Duodenal mucosa (tissue), 2 donors: ENCODE results near the gene C11orf54.
"Not testable (repeated sequence)": the region's sequence is repeated elsewhere in the genome, so short reads cannot be mapped to it uniquely, and the experiment has no call there.

Experiments
- H3K27ac ChIP-seq: one replicate; pipeline ENCODE4 v1.7.0; 2013; ENCODE audit warnings: low read depth, low read length
- H3K27me3 ChIP-seq, 2 donors: one replicate each; pipeline ENCODE4 v1.7.0; 2013; ENCODE audit warnings: low read length in 2 of 2, control low read depth in 1 of 2; ENCODE audit not compliant: insufficient read depth in 2 of 2, control insufficient read depth in 1 of 2
- H3K36me3 ChIP-seq, 2 donors: one replicate each; pipeline ENCODE4 v1.7.0; 2013; ENCODE audit warnings: low read length in 2 of 2, control low read depth in 1 of 2; ENCODE audit not compliant: insufficient read depth in 2 of 2, control insufficient read depth in 1 of 2
- H3K4me1 ChIP-seq, 2 donors: one replicate each; pipeline ENCODE4 v1.7.0; 2013; ENCODE audit warnings: low read length in 2 of 2, control low read depth in 1 of 2; ENCODE audit not compliant: insufficient read depth in 2 of 2, control insufficient read depth in 1 of 2
- H3K4me3 ChIP-seq, 2 donors: one replicate each; pipeline ENCODE4 v1.7.0; 2013; ENCODE audit warnings: low read length in 2 of 2, low read depth in 1 of 2
- H3K9ac ChIP-seq, 2 donors: one replicate each; pipeline ENCODE4 v1.7.0; 2013; ENCODE audit warnings: low read length in 2 of 2, low read depth in 1 of 2
- H3K9me3 ChIP-seq, 2 donors: one replicate each; pipeline ENCODE4 v1.7.0; 2013; ENCODE audit warnings: low read length in 2 of 2, control low read depth in 1 of 2; ENCODE audit not compliant: control insufficient read depth in 1 of 2

The C11orf54 gene

GRCh38 chr11:93759123-93759522 is 17.7 kb downstream of the C11orf54 start:
- not testable (repeated sequence) for H3K9ac ChIP-seq, H3K27me3 ChIP-seq, H3K27ac ChIP-seq, H3K4me1 ChIP-seq, H3K9me3 ChIP-seq, H3K4me3 ChIP-seq
- H3K36me3 ChIP-seq, result peaks cover 18 to 76% of the 10 kb centered on the region in 2 donors

DNA sequence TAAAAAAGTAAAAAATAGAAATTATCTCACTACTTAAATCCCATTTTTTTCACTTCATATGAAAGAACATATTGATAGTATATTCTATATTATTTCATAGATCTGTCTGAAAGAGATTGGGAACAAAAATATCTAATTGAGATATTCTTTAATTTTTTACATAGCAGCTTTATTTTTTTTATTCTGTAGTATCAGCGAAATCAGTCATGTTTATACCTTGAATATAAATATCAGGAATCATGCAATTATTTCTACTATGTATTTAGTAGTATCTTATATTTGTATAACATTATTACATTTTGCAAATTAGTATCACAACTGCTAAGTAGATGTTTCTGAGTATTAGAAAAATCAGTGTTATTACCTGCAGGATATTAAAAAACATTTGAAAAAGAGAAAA is 20.4 kb downstream of the C11orf54 start:
- Histone ChIP-seq H3K4me1 (no peaks in the 10 kb centered on the region), H3K9ac (no peak overlapping the region), H3K27me3 (no peaks in the 10 kb centered on the region), H3K27ac (no peak overlapping the region), H3K4me3 (no peak overlapping the region), H3K9me3 (no peaks in the 10 kb centered on the region), H3K36me3 (peaks cover 7 to 61% of the 10 kb centered on the region in 2 donors)

GRCh38 chr11:93765551-93765950 is 24.1 kb downstream of the C11orf54 start:
- no peaks in the 10 kb centered on the region for H3K9me3 ChIP-seq
- H3K27me3 ChIP-seq, result no peaks in the 10 kb centered on the region
- H3K36me3 ChIP-seq, result peaks cover 0 to 27% of the 10 kb centered on the region in 2 donors
- no peak overlapping the region for H3K9ac ChIP-seq
- H3K4me3 ChIP-seq, result no peak overlapping the region
- H3K4me1 ChIP-seq, result no peaks in the 10 kb centered on the region
- no peak overlapping the region for H3K27ac ChIP-seq

- Histone ChIP-seq H3K36me3 (peaks cover 0 to 22% of the 10 kb centered on the region in 2 donors), H3K27me3 (no peaks in the 10 kb centered on the region), H3K4me3 (no peak overlapping the region), H3K27ac (no peak overlapping the region), H3K9ac (no peak overlapping the region), H3K4me1 (no peaks in the 10 kb centered on the region), H3K9me3 (no peaks in the 10 kb centered on the region)
Observed at GRCh38 chr11:93766504-93766903, 25.0 kb downstream of the C11orf54 start.

DNA sequence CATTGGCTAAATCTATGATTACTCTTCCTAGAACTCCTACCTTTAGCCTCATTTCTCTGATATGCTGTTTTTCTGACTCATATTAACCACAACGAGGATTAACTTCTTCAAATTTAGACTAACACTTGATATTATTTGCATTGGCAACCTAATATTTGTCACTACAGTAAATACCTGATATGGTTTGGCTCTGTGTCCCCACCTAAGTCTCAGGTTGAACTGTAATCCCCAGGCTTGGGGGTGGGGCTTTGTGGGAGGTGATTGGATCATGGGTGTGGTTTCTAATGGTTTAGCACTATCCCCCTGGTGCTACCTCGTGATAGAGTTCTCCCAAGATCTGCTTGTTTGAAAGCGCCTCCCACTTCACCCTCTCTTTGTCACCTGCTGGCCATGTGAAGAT is 25.5 kb downstream of the C11orf54 start:
- no peak overlapping the region for H3K27ac ChIP-seq
- H3K9ac ChIP-seq, result no peak overlapping the region
- H3K4me1 ChIP-seq, result no peaks in the 10 kb centered on the region
- H3K9me3 ChIP-seq, result no peaks in the 10 kb centered on the region
- H3K36me3 ChIP-seq, result peaks cover 0 to 20% of the 10 kb centered on the region in 2 donors
- H3K27me3 ChIP-seq, result no peaks in the 10 kb centered on the region
- no peak overlapping the region for H3K4me3 ChIP-seq

- Histone ChIP-seq H3K9me3 (no peaks in the 10 kb centered on the region), H3K27me3 (no peaks in the 10 kb centered on the region), H3K4me3 (no peak overlapping the region), H3K4me1 (no peaks in the 10 kb centered on the region), H3K9ac (no peak overlapping the region), H3K36me3 (no peaks in the 10 kb centered on the region), H3K27ac (no peak overlapping the region)
Observed at GRCh38 chr11:93770160-93770559, 28.7 kb downstream of the C11orf54 start.

GRCh38 chr11:93772123-93772522 is 30.7 kb downstream of the C11orf54 start:
- no peaks in the 10 kb centered on the region for H3K36me3 ChIP-seq
- H3K9ac ChIP-seq, result no peak overlapping the region
- H3K27me3 ChIP-seq, result no peaks in the 10 kb centered on the region
- H3K9me3 ChIP-seq, result no peaks in the 10 kb centered on the region
- H3K4me1 ChIP-seq, result no peaks in the 10 kb centered on the region
- H3K4me3 ChIP-seq, result no peak overlapping the region
- no peak overlapping the region for H3K27ac ChIP-seq

GRCh38 chr11:93773045-93773477 is 31.6 kb downstream of the C11orf54 start:
- H3K27ac ChIP-seq, result no peak overlapping the region
- H3K9ac ChIP-seq, result no peak overlapping the region
- H3K4me1 ChIP-seq, result no peaks in the 10 kb centered on the region
- no peak overlapping the region for H3K4me3 ChIP-seq
- no peaks in the 10 kb centered on the region for H3K27me3 ChIP-seq
- no peaks in the 10 kb centered on the region for H3K36me3 ChIP-seq
- no peaks in the 10 kb centered on the region for H3K9me3 ChIP-seq

- Histone ChIP-seq H3K9ac (no peak overlapping the region), H3K27me3 (no peaks in the 10 kb centered on the region)
Observed at GRCh38 chr11:93773601-93774200, 32.2 kb downstream of the C11orf54 start.

DNA sequence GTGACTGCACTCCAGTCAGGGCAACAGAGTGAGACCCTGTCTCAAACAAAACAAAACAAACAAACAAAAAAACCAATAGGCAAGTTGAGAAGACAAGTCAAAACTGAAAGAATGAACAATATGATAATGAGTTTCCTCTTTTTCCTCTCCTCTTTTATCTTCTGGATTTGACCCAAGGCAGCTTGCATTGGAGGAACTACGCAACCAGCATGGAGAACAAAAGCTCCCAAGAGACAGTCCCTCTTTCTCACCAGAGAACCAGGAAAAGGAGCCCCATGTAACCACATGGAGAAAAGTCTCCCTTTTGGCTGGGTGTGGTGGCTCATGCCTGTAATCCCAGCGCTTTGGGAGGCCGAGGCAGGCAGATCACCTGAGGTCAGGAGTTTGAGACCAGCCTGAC is 33.1 kb downstream of the C11orf54 start:
- H3K27me3 ChIP-seq, H3K36me3 ChIP-seq, H3K4me1 ChIP-seq, H3K27ac ChIP-seq, H3K9me3 ChIP-seq, H3K4me3 ChIP-seq, H3K9ac ChIP-seq: not testable (repeated sequence)

More at GRCh38 chr11:93773601-93774200, 32.2 kb downstream of the C11orf54 start:
- no peak overlapping the region for H3K4me3 ChIP-seq
- no peaks in the 10 kb centered on the region for H3K36me3 ChIP-seq
- H3K9me3 ChIP-seq, result no peaks in the 10 kb centered on the region
- H3K27ac ChIP-seq, result no peak overlapping the region
- no peaks in the 10 kb centered on the region for H3K4me1 ChIP-seq

GRCh38 chr11:93775289-93775688 is 33.8 kb downstream of the C11orf54 start:
- H3K9me3 ChIP-seq, result no peaks in the 10 kb centered on the region
- H3K4me1 ChIP-seq, result no peaks in the 10 kb centered on the region
- H3K4me3 ChIP-seq, result no peak overlapping the region
- H3K9ac ChIP-seq, result no peak overlapping the region
- H3K27ac ChIP-seq, result no peak overlapping the region
- H3K36me3 ChIP-seq, result no peaks in the 10 kb centered on the region
- no peaks in the 10 kb centered on the region for H3K27me3 ChIP-seq
